Subcutaneous abdominal adipose tissue (tissue), 5 donors: ENCODE measurements around the gene PPP1R1A.

ENCODE experiments used
- H3K27ac ChIP-seq: one replicate; pipeline ENCODE4 v1.7.0; 2013; ENCODE audit warnings: low read depth, mild to moderate bottlenecking, inconsistent platforms, low read length, moderate library complexity
- H3K27me3 ChIP-seq, 5 donors: one replicate each; pipeline ENCODE4 v1.7.0; 2013; ENCODE audit warnings: low read length in 5 of 5, inconsistent platforms in 1 of 5; ENCODE audit not compliant: control insufficient read depth in 5 of 5, insufficient read depth in 4 of 5
- H3K36me3 ChIP-seq, 5 donors: one replicate each; pipeline ENCODE4 v1.7.0; 2013; ENCODE audit warnings: low read length in 5 of 5; ENCODE audit not compliant: control insufficient read depth in 5 of 5, insufficient read depth in 5 of 5
- H3K4me1 ChIP-seq, 5 donors: one replicate each; pipeline ENCODE4 v1.7.0; 2013; ENCODE audit warnings: low read length in 5 of 5, mild to moderate bottlenecking in 3 of 5, moderate library complexity in 1 of 5; ENCODE audit not compliant: control insufficient read depth in 5 of 5, insufficient read depth in 5 of 5
- H3K4me3 ChIP-seq, 5 donors: one replicate each; pipeline ENCODE4 v1.7.0; 2013; ENCODE audit warnings: low read length in 5 of 5, low read depth in 1 of 5
- H3K9ac ChIP-seq, 5 donors: one replicate each; pipeline ENCODE4 v1.7.0; 2013; ENCODE audit warnings: low read length in 5 of 5, mild to moderate bottlenecking in 4 of 5, moderate library complexity in 3 of 5
- H3K9me3 ChIP-seq, 5 donors: one replicate each; pipeline ENCODE4 v1.7.0; 2013; ENCODE audit warnings: low read length in 5 of 5; ENCODE audit not compliant: control insufficient read depth in 5 of 5
- donor health status: healthy.
- donor health status: healthy.
- donor health status: healthy.
- donor health status: healthy.
- donor health status: healthy.

PPP1R1A gene

GRCh38 chr12:54588110-54588889, at the start of gene PPP1R1A:
TSS of gene PPP1R1A (minus strand) at chr12:54588659. CDS start at chr12:54588488, 171 bp downstream.
- H3K27ac ChIP-seq: peak within 1 kb of the TSS; percentile 85
- H3K9ac ChIP-seq: peak within 1 kb of the TSS; percentile 56 to 91 (median 73)
- no peaks in the 10 kb centered on the region for H3K9me3 ChIP-seq
- H3K27me3 ChIP-seq: peaks cover 0 to 21% (median 10%) of the 10 kb centered on the region in 5 donors
- peak within 1 kb of the TSS; percentile 61 to 94 (median 79) for H3K4me3 ChIP-seq
- H3K36me3 ChIP-seq: peaks cover 0 to 10% (median 7%) of the 10 kb centered on the region in 5 donors
- H3K4me1 ChIP-seq: peaks cover 2 to 72% (median 58%) of the 10 kb centered on the region in 5 donors

GRCh38 chr12:54634795-54635194, 46.3 kb upstream of the PPP1R1A start, which contains the start of gene LACRT:
TSS of gene LACRT (minus strand) at chr12:54634895. CDS start at chr12:54634841, 54 bp downstream.
- H3K4me1 ChIP-seq: no peaks in the 10 kb centered on the region
- H3K27ac ChIP-seq: no peak within 1 kb of the TSS
- H3K27me3 ChIP-seq: peaks cover 0 to 8% (median 0%) of the 10 kb centered on the region in 5 donors

DNA sequence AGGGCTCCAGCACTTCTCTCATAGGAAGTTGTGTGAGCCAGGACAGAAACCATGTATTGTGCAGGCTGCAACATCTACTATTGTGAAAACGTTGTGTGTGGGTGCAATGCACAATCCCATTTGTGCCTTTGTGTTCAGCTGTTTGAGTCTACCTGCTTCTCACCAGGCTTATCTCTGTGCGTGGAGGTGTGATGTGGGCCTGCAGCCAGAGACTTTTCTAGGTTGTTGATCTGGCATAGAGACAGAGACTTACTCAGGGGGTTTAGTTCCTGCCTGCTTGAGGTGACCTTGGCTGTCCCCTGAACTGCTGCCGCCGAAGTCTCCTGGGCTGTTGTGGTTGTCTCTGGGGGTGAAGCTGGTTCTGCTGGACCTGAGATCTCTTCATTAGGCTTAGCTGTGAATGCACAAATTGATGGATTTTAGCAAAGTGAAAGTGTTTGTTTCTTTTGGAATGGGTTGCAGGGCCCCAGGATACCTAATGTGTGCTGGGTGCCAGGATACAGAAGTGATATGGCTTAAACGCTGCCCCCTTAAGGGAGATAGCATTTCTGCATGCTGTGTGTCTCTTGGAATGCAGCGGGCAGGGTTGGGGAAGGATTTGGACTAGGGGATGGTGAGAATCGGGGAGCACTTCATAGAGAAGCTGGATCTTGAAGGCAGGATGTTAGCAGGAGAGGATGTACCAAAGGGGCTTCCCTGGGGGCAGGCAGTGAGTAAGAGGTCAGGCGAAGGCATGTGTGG, 43.7 kb upstream of the PPP1R1A start:
- no peak overlapping the region for H3K4me3 ChIP-seq
- peaks cover 0 to 8% (median 2%) of the 10 kb centered on the region in 5 donors for H3K27me3 ChIP-seq
- H3K9ac ChIP-seq: no peak overlapping the region
- H3K4me1 ChIP-seq: no peaks in the 10 kb centered on the region
- H3K9me3 ChIP-seq: peaks cover 0 to 1% (median 0%) of the 10 kb centered on the region in 5 donors
- H3K27ac ChIP-seq: no peak overlapping the region
- no peaks in the 10 kb centered on the region for H3K36me3 ChIP-seq

More at GRCh38 chr12:54634795-54635194, 46.3 kb upstream of the PPP1R1A start, which contains the start of gene LACRT:
- no peak within 1 kb of the TSS for H3K9ac ChIP-seq
- peaks cover 0 to 3% (median 0%) of the 10 kb centered on the region in 5 donors for H3K9me3 ChIP-seq
- no peaks in the 10 kb centered on the region for H3K36me3 ChIP-seq
- no peak within 1 kb of the TSS for H3K4me3 ChIP-seq

- H3K4me3 ChIP-seq: no peak overlapping the region
- H3K9me3 ChIP-seq: no peaks in the 10 kb centered on the region
- H3K27ac ChIP-seq: no peak overlapping the region
- H3K36me3 ChIP-seq: no peaks in the 10 kb centered on the region
- H3K9ac ChIP-seq: no peak overlapping the region
- peaks cover 0 to 8% (median 2%) of the 10 kb centered on the region in 5 donors for H3K27me3 ChIP-seq
- no peaks in the 10 kb centered on the region for H3K4me1 ChIP-seq
These were observed 43.1 kb upstream of the PPP1R1A start for GRCh38 chr12:54631551-54631950.

DNA sequence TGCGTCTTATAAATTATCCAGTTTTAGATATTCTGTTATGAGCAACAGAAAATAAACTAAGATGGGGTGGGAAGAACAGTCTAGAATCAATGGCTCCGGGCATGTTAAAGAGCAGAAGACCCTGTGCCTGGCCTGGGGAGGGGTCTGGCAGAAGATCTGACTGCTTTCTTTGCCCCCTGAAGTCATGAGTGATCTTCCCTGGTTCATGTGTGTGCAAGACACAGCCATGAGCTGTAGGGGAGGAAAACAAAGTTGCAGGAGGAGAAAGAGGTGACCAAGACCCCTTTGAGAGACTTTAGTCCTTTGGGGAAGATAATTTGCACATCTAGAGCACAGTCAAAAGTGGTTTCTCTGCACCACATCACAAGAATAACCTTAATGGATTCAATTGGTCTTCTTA, 41.5 kb upstream of the PPP1R1A start:
- no peaks in the 10 kb centered on the region for H3K4me1 ChIP-seq

GRCh38 chr12:54628186-54628846, 39.9 kb upstream of the PPP1R1A start:
- H3K36me3 ChIP-seq: no peaks in the 10 kb centered on the region
- H3K4me3 ChIP-seq: no peak overlapping the region
- H3K9me3 ChIP-seq: no peaks in the 10 kb centered on the region
- no peak overlapping the region for H3K27ac ChIP-seq
- peaks cover 0 to 6% (median 2%) of the 10 kb centered on the region in 5 donors for H3K27me3 ChIP-seq
- no peak overlapping the region for H3K9ac ChIP-seq
- no peaks in the 10 kb centered on the region for H3K4me1 ChIP-seq

More for the DNA sequence above, 41.5 kb upstream of the PPP1R1A start:
- H3K9ac ChIP-seq: no peak overlapping the region
- H3K36me3 ChIP-seq: no peaks in the 10 kb centered on the region
- no peak overlapping the region for H3K4me3 ChIP-seq
- H3K27me3 ChIP-seq: peaks cover 0 to 8% (median 2%) of the 10 kb centered on the region in 5 donors
- H3K9me3 ChIP-seq: no peaks in the 10 kb centered on the region
- H3K27ac ChIP-seq: no peak overlapping the region

GRCh38 chr12:54627304-54627703, 38.8 kb upstream of the PPP1R1A start:
- Histone ChIP-seq H3K4me1 (no peaks in the 10 kb centered on the region), H3K9ac (no peak overlapping the region), H3K27me3 (peaks cover 0 to 3% (median 0%) of the 10 kb centered on the region in 5 donors), H3K27ac (no peak overlapping the region), H3K9me3 (no peaks in the 10 kb centered on the region), H3K36me3 (no peaks in the 10 kb centered on the region), H3K4me3 (no peak overlapping the region)

DNA sequence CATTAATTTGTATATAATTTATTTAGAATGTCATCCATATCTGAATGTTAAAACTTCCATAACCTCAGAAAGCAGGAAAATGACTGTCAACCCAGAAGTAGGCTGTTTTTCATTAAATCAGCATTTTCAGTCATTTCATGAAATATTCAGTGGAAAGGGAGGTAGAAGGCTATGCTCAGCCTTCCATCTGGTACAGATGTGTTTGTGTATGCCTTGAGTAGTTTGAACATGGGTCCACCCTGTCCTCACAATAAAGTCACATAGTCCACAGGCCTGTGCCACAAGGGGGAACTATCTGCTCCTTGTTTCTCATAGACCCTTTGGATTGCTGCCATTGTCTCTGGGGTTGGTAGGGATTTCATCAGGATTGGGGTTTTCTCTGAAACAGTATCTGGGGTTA, 37.1 kb upstream of the PPP1R1A start:
- H3K9ac ChIP-seq: no peak overlapping the region
- H3K4me1 ChIP-seq: no peaks in the 10 kb centered on the region
- peaks cover 0 to 3% (median 3%) of the 10 kb centered on the region in 5 donors for H3K27me3 ChIP-seq
- H3K27ac ChIP-seq: no peak overlapping the region
- H3K4me3 ChIP-seq: no peak overlapping the region
- H3K36me3 ChIP-seq: no peaks in the 10 kb centered on the region
- no peaks in the 10 kb centered on the region for H3K9me3 ChIP-seq

DNA sequence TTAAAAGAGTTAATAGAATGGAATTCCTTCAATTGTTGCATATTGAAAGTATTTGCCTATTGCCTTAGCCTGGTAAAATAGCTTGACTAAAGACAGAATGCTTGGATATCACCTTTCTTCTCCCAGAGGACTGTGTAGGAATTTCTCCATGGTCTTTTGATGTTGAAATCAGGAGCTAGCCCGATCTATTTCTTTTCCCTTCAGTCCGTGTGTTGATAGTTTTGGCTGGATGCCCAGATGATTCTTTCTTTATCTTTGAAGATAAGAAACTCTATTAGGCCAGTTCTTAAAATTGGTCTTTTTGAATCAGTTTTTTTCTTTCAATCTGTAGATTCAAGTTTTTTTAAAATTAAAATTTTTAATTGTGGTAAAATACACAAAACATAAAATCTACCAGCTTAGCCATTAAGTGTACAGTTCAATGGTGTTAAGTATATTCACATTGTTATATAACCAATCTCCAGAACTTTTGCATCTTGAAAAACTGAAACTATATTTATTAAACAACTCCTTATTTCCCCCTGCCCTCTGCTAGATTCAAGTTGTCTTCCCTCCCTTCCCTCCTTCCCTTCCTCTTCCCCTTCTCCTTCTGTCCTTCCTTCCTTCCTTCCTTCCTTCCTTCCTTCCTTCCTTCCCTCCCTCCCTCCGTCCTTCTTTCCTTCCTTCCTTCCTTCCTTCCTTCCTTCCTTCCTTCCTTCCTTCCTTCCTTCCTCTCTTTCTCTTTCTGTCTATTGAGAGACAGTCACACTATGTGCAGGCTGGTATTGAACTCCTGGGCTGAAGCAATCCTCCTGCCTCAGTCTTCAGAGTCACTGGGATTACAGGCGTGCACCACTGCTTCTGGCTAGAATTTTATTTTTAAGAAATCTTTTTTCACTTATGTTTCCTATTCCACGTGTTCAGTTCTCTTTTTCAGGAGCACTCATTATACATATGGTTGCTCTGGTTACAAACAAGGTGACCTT, 36.1 kb upstream of the PPP1R1A start:
- Histone ChIP-seq H3K9ac (no peak overlapping the region), H3K27ac (no peak overlapping the region), H3K4me1 (no peaks in the 10 kb centered on the region), H3K4me3 (no peak overlapping the region), H3K36me3 (no peaks in the 10 kb centered on the region), H3K27me3 (peaks cover 0 to 3% (median 3%) of the 10 kb centered on the region in 5 donors), H3K9me3 (no peaks in the 10 kb centered on the region)
